Fibroblast of skin of abdomen (primary cell): ENCODE measurements around the gene MED13L.
A peak's percentile ranks its signal among the peaks of the same experiment; 100 is the strongest.

Experiments used
- DNase-seq: peaks from one replicate; pipeline ENCODE4 v3.0.0-alpha.2; 2013

Gene MED13L

GRCh38 chr12:116078396-116078795 lies 199.1 kb downstream of the MED13L start:
- no peak for DNase-seq

- DNase-seq, result no peak
Observed at GRCh38 chr12:116077431-116077830, 200.1 kb downstream of the MED13L start.

- no peak for DNase-seq
Observed at GRCh38 chr12:116076399-116076798, 201.1 kb downstream of the MED13L start.

GRCh38 chr12:116074686-116075085 lies 202.8 kb downstream of the MED13L start:
- no peak for DNase-seq

GRCh38 chr12:116071555-116072230 lies 205.8 kb downstream of the MED13L start:
- DNase-seq, result no peak

- no peak for DNase-seq
Observed at GRCh38 chr12:116070444-116070843, 207.0 kb downstream of the MED13L start.

GRCh38 chr12:116069943-116070342 lies 207.6 kb downstream of the MED13L start:
- DNase-seq, result no peak

- no peak for DNase-seq
Observed at GRCh38 chr12:116068853-116069252, 208.6 kb downstream of the MED13L start.

GRCh38 chr12:116068371-116068770 lies 209.1 kb downstream of the MED13L start:
- no peak for DNase-seq

- no peak for DNase-seq
Observed at GRCh38 chr12:116067892-116068291, 209.6 kb downstream of the MED13L start.

GRCh38 chr12:116066381-116067230 lies 210.9 kb downstream of the MED13L start:
- peak; percentile 40 for DNase-seq

- no peak for DNase-seq
Observed at GRCh38 chr12:116065606-116066005, 211.9 kb downstream of the MED13L start.

- no peak for DNase-seq
Observed at GRCh38 chr12:116064493-116064892, 213.0 kb downstream of the MED13L start.

GRCh38 chr12:116062698-116063097 lies 214.8 kb downstream of the MED13L start:
- no peak for DNase-seq

- no peak for DNase-seq
Observed at GRCh38 chr12:116060764-116061163, 216.7 kb downstream of the MED13L start.

GRCh38 chr12:116059904-116060303 lies 217.6 kb downstream of the MED13L start:
- DNase-seq, result no peak

- DNase-seq, result no peak
Observed at GRCh38 chr12:116058574-116058973, 218.9 kb downstream of the MED13L start.

GRCh38 chr12:116057356-116057755 lies 220.1 kb downstream of the MED13L start:
- DNase-seq, result no peak

- DNase-seq, result no peak
Observed at GRCh38 chr12:116055895-116056607, 221.4 kb downstream of the MED13L start.

- DNase-seq, result no peak
Observed at GRCh38 chr12:116054280-116054679, 223.2 kb downstream of the MED13L start.

- DNase-seq, result peak; percentile 35
Observed at GRCh38 chr12:116053479-116054200, 223.9 kb downstream of the MED13L start.

- DNase-seq, result no peak
Observed at GRCh38 chr12:116050275-116050674, 227.2 kb downstream of the MED13L start.

- DNase-seq, result no peak
Observed at GRCh38 chr12:116048879-116049278, 228.6 kb downstream of the MED13L start.
